B cell (primary cell): ENCODE data around the gene RFK. TPM values are rescaled to one million over a fixed set of nuclear protein-coding genes. Genes with fewer than 3 reads are reported as not detected.

Experiments
- ATAC-seq: fragments of 200-7000 bp; cut with Tn5 transposase; one replicate; pipeline ENCODE4 v1.10.0; 2021; ENCODE audit warnings: low read depth, mild to moderate bottlenecking, moderate number of reproducible peaks, moderate library complexity
- CTCF ChIA-PET: fragments of 350-600 bp; sonication (Branson Sonifier 250); formaldehyde crosslinking; loops from one replicate; lab custom pipeline; 2021; ENCODE audit warnings: antibody characterized with exemption, inconsistent platforms; lab: Charles Lee
- POLR2A ChIA-PET: fragments of 350-600 bp; sonication (Branson Sonifier 250); formaldehyde crosslinking; loops from one replicate; lab custom pipeline; 2021; ENCODE audit warnings: antibody characterized with exemption; lab: Charles Lee
- DNase-seq: peaks from one replicate; pipeline ENCODE4 v3.0.0; 2013
- H2AFZ ChIP-seq: 2 replicates; pipeline ENCODE4 v1.6.1; 2012; ENCODE audit warnings: mild to moderate bottlenecking, low read depth, low read length; ENCODE audit not compliant: insufficient read depth, poor library complexity, severe bottlenecking
- H3K27ac ChIP-seq, 2 donors: 1 replicate in 1 of 2; 2 replicates in 1 of 2; pipeline ENCODE4 v1.5.1; 2012 to 2013; ENCODE audit warnings: low read length in 2 of 2, mild to moderate bottlenecking in 2 of 2, moderate library complexity in 1 of 2
- H3K27me3 ChIP-seq, 4 experiments: fragments of 200-600 bp in 1 of 4; sonication (generic) in 1 of 4; replicated peaks in 1 of 4; 1 replicate in 2 of 4; 2 replicates in 2 of 4; pipeline versions ENCODE4 v1.6.1 to v1.7.0; 2013 to 2016; ENCODE audit warnings: low read length in 3 of 4, mild to moderate bottlenecking in 2 of 4, mixed read lengths in 1 of 4, moderate library complexity in 1 of 4; ENCODE audit not compliant: insufficient read depth in 4 of 4, control insufficient read depth in 3 of 4; ENCODE audit errors: control extremely low read depth in 1 of 4
- H3K36me3 ChIP-seq, 2 experiments: replicated peaks in 1 of 2; 1 replicate in 1 of 2; 2 replicates in 1 of 2; pipeline versions ENCODE4 v1.6.1 to v1.7.1; 2013; ENCODE audit warnings: low read length in 1 of 2; ENCODE audit not compliant: insufficient read depth in 2 of 2, control insufficient read depth in 1 of 2; ENCODE audit errors: control extremely low read depth in 1 of 2, extremely low read depth in 1 of 2
- H3K4me1 ChIP-seq, 2 donors: fragments of 200-600 bp in 1 of 2; sonication (generic) in 1 of 2; 1 replicate in 1 of 2; 2 replicates in 1 of 2; pipeline versions ENCODE4 v1.5.1 to v1.6.1; 2013 to 2017; ENCODE audit warnings: low read length in 2 of 2; ENCODE audit not compliant: control insufficient read depth in 2 of 2, insufficient read depth in 2 of 2
- H3K4me2 ChIP-seq: replicated peaks from 2 replicates; pipeline ENCODE3; 2012; ENCODE audit warnings: mild to moderate bottlenecking, low read depth, low read length; ENCODE audit not compliant: poor library complexity, severe bottlenecking
- H3K4me3 ChIP-seq, 5 experiments: fragments of 200-600 bp in 1 of 5; sonication (generic) in 1 of 5; 1 replicate in 3 of 5; 2 replicates in 2 of 5; pipeline versions ENCODE4 v1.5.1 to v1.7.0; 2011 to 2016; ENCODE audit warnings: low read length in 4 of 5, mild to moderate bottlenecking in 4 of 5, low read depth in 2 of 5, control low read depth in 1 of 5, moderate library complexity in 1 of 5; ENCODE audit not compliant: insufficient read depth in 1 of 5; ENCODE audit errors: control extremely low read depth in 1 of 5, extremely low read depth in 1 of 5
- H3K79me2 ChIP-seq: fragments of 200-600 bp; sonication (generic); one replicate; pipeline ENCODE4 v1.6.0; 2016; ENCODE audit warnings: low read length; ENCODE audit not compliant: control insufficient read depth, insufficient read depth
- H3K9ac ChIP-seq: fragments of 200-600 bp; sonication (generic); 2 replicates; pipeline ENCODE4 v1.6.1; 2017; ENCODE audit warnings: mild to moderate bottlenecking, low read length, moderate library complexity
- H3K9me3 ChIP-seq, 3 donors: one replicate each; pipeline versions ENCODE4 v1.6.1 to v1.7.1; 2013; ENCODE audit warnings: low read length in 2 of 3; ENCODE audit not compliant: control insufficient read depth in 2 of 3, insufficient read depth in 1 of 3; ENCODE audit errors: control extremely low read depth in 1 of 3
- H4K20me1 ChIP-seq: 2 replicates; pipeline ENCODE4 v1.6.0; 2012; ENCODE audit warnings: mild to moderate bottlenecking, low read length; ENCODE audit not compliant: insufficient read depth, control insufficient read depth, poor library complexity, severe bottlenecking
- H3K27ac Mint-ChIP-seq: one replicate; pipeline ENCODE4 v1.8.0; 2021; ENCODE audit warnings: mixed read lengths
- H3K27me3 Mint-ChIP-seq: one replicate; pipeline ENCODE4 v1.8.0; 2021; ENCODE audit warnings: mixed read lengths
- H3K4me1 Mint-ChIP-seq: one replicate; pipeline ENCODE4 v1.8.0; 2021; ENCODE audit warnings: mixed read lengths
- H3K4me3 Mint-ChIP-seq: one replicate; pipeline ENCODE4 v1.8.0; 2021; ENCODE audit warnings: mixed read lengths
- H3K9me3 Mint-ChIP-seq: one replicate; pipeline ENCODE4 v1.8.0; 2022; ENCODE audit warnings: mixed read lengths; ENCODE audit not compliant: insufficient read depth
- EZH2 ChIP-seq: IDR thresholded peaks from 2 replicates; pipeline ENCODE4 v1.6.1; 2012; ENCODE audit warnings: borderline replicate concordance, low read depth, mild to moderate bottlenecking, moderate library complexity, low read length; ENCODE audit not compliant: insufficient read depth, poor library complexity, severe bottlenecking
- WGBS: methylation state at CpG from one replicate; pipeline ENCODE4 v1.1.5; 2013; ENCODE audit warnings: missing lambda C conversion rate; ENCODE audit not compliant: insufficient coverage; 5-methylcytosine and 5-hydroxymethylcytosine counted together
- intact Hi-C: fragments of 100-400 bp; cut with micrococcal nuclease; formaldehyde crosslinking; loops from one replicate; pipeline ENCODE4 v1.10.0; 2022
- polyA plus RNA-seq: library from polyadenylated mRNA; depleted of rRNA; stranded (reverse); fragments of >200 nt; gene quantifications from 2 replicates; pipeline ENCODE4 v1.2.3, GENCODE V29; 2012
- total RNA-seq, 2 donors: library from RNA; stranded (reverse); fragments of 120-200 nt in 1 of 2; gene quantifications; 1 replicate in 1 of 2; 2 replicates in 1 of 2; pipeline versions ENCODE4 v1.2.3 to v1.2.4, GENCODE V29; 2013 to 2022
- TF ChIP-seq, protein P1 (sequence below): fragments of 200-600 bp; IDR thresholded peaks from one replicate; pipeline ENCODE4 v1.8.0; 2022; ENCODE audit warnings: antibody characterized with exemption, mild to moderate bottlenecking

RFK gene
- total and polyA plus RNA-seq, 2 donors (not counting 1 experiment from before 2014, with no cell fraction given), result 3.4 to 9.0 TPM

DNA sequence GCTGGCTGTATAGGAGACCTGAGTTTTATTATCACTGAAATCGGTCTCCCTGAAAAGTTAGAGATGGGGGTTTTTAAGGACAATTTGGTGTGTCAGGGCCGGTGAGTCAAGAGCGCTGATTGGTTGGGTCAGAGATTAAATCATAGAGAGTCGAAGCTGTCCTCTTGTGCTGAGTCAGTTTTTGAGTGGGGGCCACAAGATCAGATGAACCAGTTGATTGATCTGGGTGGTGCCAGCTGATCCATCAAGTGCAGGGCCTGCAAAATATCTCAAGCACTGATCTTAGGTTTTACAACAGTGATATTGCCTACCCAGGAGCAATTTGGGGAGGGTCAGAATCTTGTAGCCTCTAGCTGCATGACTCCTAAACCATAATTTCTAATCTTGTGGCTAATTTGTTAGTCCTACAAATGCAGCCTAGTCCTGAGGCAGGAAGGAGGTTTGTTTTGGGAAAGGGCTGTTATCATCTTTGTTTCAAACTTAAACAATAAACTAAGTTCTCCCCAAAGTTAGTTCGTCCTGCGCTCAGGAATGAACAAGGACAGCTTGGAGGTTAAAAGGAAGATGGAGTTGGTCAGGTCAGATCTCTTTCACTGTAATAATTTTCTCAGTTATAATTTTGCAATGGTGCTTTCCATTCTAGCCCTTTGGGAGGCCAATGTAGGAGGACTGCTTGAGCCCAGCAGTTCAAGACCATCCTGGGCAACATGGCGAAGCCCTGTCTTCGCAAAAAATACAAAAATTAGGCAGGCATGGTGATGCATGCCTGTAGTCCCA lies 31.6 kb upstream of the RFK start:
- Mint-ChIP-seq H3K4me3 (no peak overlapping the region), H3K27me3 (no peaks in the 10 kb centered on the region), H3K4me1 (no peaks in the 10 kb centered on the region), H3K9me3 (no peaks in the 10 kb centered on the region), H3K27ac (no peak overlapping the region)
- no peaks in the 10 kb centered on the region for H3K36me3 ChIP-seq
- intact Hi-C loops, result no loop called here
- H3K27ac ChIP-seq, result no peak overlapping the region
- H3K79me2 ChIP-seq, result no peaks in the 10 kb centered on the region
- no peaks in the 10 kb centered on the region for H4K20me1 ChIP-seq
- H3K27me3 ChIP-seq, result no peaks in the 10 kb centered on the region
- ChIA-PET CTCF (interaction anchor here (0.6 kb wide), 1 partner anchor 108 kb away, joined by 3 read pairs; no protein-coding TSS in a partner anchor), POLR2A (no interaction called here)
- H3K4me3 ChIP-seq, result no peak overlapping the region
- no peak overlapping the region for H2AFZ ChIP-seq
- no peak for DNase-seq
- H3K9me3 ChIP-seq, result no peaks in the 10 kb centered on the region
- 97% methylated on average over 6 of the region's 8 CpGs for WGBS
- TF ChIP-seq, protein P1, sequence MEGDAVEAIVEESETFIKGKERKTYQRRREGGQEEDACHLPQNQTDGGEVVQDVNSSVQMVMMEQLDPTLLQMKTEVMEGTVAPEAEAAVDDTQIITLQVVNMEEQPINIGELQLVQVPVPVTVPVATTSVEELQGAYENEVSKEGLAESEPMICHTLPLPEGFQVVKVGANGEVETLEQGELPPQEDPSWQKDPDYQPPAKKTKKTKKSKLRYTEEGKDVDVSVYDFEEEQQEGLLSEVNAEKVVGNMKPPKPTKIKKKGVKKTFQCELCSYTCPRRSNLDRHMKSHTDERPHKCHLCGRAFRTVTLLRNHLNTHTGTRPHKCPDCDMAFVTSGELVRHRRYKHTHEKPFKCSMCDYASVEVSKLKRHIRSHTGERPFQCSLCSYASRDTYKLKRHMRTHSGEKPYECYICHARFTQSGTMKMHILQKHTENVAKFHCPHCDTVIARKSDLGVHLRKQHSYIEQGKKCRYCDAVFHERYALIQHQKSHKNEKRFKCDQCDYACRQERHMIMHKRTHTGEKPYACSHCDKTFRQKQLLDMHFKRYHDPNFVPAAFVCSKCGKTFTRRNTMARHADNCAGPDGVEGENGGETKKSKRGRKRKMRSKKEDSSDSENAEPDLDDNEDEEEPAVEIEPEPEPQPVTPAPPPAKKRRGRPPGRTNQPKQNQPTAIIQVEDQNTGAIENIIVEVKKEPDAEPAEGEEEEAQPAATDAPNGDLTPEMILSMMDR, result no peak
- no peak for TF ChIP-seq EZH2
- H3K9ac ChIP-seq, result no peak overlapping the region
- H3K4me2 ChIP-seq, result no peak overlapping the region
- no peak for ATAC-seq
- no peaks in the 10 kb centered on the region for H3K4me1 ChIP-seq

DNA sequence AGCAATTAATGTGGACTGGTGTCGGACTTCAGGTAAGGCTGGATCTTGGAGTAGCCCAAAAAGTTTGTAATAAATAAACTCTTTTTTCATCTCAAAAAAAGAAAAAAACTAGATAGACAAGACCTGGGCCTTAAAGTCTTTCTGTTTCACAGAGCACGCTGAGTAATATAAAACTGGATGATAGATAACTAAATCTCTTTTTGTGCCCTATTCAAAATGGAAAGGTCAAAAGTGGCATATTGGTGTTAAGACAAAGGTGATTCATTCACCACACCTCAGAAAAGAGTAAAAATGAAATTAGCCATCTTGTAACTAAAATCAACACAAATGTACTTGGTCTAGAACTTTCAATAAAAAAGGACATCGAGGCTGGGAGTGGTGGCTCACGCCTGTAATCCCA lies 30.3 kb upstream of the RFK start:
- intact Hi-C loops, result no loop called here
- H3K4me1 ChIP-seq, result no peaks in the 10 kb centered on the region
- H3K4me3 Mint-ChIP-seq, result no peak overlapping the region
- H3K27ac Mint-ChIP-seq, result no peak overlapping the region
- H4K20me1 ChIP-seq, result no peaks in the 10 kb centered on the region
- DNase-seq (no peak), ATAC-seq (no peak)
- no peak overlapping the region for H2AFZ ChIP-seq
- ChIA-PET CTCF (interaction anchor here (0.7 kb wide), 1 partner anchor 30 kb away, joined by 3 read pairs; the partner anchor contains the start of gene RFK), POLR2A (no interaction called here)
- no peaks in the 10 kb centered on the region for H3K36me3 ChIP-seq
- TF ChIP-seq EZH2, result no peak
- TF ChIP-seq, protein P1, result no peak
- H3K27me3 Mint-ChIP-seq, result no peaks in the 10 kb centered on the region
- no peak overlapping the region for H3K27ac ChIP-seq
- no peak overlapping the region for H3K4me3 ChIP-seq
- no peaks in the 10 kb centered on the region for H3K27me3 ChIP-seq
- H3K9me3 Mint-ChIP-seq, result no peaks in the 10 kb centered on the region
- no peak overlapping the region for H3K9ac ChIP-seq
- H3K79me2 ChIP-seq, result no peaks in the 10 kb centered on the region
- WGBS, result 92% methylated on average over 2 of the region's 4 CpGs
- no peaks in the 10 kb centered on the region for H3K9me3 ChIP-seq
- no peak overlapping the region for H3K4me2 ChIP-seq
- no peaks in the 10 kb centered on the region for H3K4me1 Mint-ChIP-seq
